DMS153 treated with DMSO at 0.1 percent for 48 hours (cell line): ENCODE results near the gene SLC2A8.
A peak's percentile ranks its signal among the peaks of the same experiment; 100 is the strongest.

Experiments
- DNase-seq: peaks from one replicate; lab custom pipeline; 2025; ENCODE audit not compliant: unreplicated experiment; lab: John Stamatoyannopoulos, UW

SLC2A8 gene, protein sequence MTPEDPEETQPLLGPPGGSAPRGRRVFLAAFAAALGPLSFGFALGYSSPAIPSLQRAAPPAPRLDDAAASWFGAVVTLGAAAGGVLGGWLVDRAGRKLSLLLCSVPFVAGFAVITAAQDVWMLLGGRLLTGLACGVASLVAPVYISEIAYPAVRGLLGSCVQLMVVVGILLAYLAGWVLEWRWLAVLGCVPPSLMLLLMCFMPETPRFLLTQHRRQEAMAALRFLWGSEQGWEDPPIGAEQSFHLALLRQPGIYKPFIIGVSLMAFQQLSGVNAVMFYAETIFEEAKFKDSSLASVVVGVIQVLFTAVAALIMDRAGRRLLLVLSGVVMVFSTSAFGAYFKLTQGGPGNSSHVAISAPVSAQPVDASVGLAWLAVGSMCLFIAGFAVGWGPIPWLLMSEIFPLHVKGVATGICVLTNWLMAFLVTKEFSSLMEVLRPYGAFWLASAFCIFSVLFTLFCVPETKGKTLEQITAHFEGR

DNA sequence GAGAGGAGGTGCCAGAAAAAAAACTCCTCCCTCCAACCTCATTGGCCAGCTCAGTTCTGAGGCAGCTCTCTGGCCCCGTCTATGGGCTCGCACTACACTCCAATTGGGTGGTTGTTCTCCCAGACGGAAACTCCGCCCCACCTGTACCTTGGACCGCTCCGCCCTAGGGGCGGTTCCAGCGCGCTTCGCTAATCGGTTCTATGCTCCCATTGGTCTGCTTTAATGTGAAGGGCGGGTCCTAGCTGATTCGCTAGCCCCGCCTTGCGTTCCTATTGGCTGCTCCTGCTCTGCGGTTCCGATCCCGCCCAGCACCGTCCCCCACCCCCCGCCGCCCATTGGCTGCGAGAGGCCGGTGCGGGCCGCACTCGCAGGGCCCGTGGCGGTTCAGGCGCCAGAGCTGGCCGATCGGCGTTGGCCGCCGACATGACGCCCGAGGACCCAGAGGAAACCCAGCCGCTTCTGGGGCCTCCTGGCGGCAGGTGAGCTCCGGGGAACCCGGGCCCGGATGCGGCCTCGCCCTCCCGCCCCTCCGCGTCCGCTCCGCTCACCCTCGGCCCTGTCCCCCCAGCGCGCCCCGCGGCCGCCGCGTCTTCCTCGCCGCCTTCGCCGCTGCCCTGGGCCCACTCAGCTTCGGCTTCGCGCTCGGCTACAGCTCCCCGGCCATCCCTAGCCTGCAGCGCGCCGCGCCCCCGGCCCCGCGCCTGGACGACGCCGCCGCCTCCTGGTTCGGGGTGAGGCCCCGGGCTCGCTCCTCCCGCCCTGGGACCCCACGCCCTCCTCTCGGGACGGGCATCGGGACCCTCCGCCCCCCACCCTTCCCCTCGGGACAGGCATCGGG is at the start of gene SLC2A8:
Gene SLC2A8 (plus strand): TSS at position 362 of the 838 bp plus-strand sequence. CDS start 62 bp downstream, at position 424.
- peak; percentile 99 for DNase-seq

DNA sequence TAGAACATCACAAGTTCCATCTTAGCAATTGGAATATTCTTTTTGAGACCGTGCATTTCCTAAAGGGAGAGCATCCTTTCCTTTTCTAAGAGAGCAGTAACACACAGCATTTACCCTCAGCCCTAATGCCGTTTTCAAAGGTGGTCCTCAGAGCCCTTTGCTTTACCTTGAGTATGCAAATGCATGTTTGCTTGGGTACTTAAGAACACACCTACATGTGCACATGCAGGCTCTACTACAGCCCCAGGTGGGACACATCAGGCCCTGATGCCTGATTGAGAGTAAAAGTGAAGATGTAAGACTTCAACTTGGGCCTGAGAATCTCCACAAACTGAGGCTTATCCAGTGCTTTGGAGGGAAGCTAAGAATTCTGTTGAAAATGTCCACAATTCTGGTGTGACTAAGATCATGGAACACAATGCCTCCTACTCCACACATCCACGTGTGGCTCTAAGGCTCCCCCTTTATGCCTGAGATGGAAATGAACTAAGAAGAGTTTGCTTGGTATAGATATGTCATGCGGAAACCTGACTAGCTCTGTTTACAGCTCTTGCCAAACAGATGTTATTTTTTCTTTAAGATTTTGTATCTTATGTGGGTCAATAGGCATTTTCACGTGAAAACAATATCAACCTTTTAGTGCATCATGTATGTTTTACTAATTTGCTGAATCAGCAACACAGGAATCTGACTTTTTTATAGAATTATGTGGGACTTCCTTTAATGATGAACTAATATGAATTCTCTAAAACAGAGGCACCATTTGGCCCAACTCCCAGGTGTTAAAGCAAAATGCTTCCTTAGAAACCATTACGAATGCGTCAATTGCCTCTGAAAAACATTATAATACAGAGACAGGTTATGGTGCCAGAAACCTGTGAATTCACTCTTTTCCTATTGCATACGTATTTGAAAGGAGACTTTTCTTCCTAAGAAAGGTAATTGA is 48.9 kb upstream of the SLC2A8 start:
- DNase-seq, result peak; percentile 40

DNA sequence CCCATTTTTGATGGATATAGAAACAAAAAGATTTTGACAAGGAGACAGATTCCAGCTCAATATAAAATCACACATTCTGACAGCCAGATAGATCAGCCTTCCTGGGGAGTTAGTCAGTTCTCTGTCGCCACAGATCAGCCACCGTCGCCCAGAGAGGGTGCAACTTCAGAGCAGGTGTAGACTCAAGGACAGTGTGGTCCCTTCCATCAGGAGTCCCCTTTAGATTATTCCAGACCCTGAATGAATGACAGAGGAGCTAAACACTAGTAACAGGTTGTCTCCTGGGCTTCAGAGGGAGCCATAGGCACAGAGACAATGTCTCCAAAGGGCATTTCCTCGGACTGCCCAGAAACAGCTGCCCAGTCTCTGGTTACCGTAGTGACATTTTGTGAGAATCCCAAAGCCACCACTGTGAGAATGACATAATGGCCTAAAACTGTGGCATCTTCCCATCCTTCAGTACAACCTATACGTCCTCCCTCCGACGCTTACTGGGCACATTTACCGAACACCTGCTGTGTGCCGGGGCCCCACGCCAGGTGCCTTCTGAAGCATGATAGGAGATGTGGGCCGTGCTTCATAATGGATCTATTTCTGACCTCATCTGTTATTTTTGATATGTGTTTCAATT is 47.4 kb upstream of the SLC2A8 start:
- DNase-seq, result no peak

DNA sequence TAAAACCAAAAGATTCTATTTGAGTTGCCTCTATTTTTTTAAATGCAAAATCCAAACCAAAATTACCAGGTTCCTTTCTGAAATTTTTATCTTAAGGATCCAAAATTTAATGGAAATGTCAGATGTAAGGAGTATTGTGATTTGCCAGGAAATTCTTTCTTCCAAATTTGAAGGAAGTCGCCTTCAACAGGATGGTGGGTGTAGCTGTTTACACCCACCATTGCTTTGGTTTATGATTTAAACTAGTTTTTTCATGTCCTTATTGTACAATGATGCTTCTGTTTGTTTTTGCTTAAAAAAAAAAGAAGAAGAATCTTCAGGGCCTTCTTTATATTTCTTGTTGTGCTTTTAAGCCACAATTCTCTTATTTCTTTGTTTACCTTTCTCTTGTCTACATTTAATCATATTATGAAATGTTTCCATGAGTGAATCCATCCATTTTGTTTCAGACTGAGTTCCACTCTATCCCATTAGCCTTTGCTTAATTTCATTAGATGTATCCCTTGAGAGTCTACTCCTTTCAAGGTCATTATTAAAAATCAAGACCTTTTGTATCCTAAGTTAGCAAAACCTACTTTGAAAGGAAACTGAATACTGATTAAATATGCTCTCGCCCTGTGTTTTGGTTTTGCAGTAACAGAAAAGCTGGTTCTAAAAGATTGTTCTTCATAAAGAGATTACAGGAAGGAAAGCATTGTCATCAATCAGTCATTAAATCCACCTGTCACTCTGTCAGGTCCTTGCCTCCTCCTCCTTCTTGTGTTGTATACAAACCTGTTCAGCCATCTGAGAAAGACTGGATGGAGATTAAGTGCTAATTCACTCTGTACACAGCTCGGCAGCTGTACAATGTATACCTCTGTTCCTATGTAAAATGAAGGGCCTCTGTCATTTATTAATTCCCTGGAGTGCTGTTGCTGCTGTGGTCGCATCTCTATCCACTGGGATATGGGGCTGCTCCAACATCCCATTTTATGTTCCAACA is 45.5 kb upstream of the SLC2A8 start:
- no peak for DNase-seq

DNA sequence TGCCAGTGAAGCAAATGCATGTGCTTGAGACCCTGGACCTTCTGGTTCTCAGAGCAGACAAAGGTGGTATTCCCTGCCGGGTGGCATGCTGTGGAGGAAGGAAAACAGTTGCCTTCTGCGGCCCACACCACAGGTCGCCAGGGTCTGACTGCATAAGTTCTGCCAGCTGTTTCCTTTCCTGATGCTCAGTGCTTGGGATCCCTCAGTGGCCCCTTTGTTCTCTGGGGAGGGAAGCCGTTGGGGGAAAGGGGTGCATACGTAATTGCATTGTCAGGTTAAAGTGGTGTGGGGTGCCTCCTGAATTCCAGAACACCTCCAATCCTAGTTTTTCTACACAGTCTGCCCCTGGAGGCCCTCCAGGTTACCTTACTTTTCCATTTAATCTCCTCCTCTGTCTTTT is 43.1 kb upstream of the SLC2A8 start:
- no peak for DNase-seq

DNA sequence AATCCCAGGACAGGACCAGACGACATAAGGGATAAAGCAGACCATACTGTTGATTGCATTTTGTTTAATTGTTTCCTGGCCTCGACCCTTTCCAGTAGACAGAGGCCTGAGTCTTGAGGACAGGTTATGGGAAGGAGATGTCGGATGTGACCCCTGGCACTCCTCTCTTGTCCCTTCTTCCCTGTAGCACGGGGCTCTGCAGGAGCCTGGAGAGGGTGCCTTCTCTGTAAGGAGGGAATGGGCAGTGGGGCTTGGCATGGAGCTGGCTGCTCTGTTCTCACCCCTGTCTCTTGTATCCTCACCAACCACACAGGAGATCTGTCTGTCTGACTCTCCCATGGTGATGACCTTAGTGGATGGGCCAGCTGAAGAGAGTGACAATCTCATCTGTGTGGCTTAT is 40.1 kb upstream of the SLC2A8 start:
- DNase-seq, result no peak

DNA sequence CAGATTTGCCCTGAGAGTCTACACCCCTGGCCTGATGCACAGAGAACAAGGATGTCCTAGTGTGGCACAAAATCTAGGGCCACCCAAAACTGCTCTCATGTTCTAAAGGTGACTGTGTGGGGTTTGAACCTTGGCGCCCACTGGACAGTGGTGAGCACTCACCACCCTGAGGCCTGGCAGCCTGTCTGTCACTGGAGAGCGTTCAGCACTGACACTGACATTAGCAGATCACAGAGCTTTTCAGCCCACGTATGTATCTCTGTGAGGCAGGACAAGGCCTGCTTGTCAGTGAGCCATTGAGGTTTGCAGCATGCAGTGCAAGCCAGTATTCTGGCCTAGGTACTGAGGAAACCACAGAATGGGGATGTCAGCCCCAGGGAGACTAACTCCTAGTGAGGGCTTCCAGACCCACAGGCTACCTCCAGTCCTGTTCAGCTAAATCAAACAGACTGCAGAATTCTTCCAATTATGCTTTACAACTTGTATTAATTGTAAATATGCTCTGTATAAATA is 38.9 kb upstream of the SLC2A8 start:
- no peak for DNase-seq

DNA sequence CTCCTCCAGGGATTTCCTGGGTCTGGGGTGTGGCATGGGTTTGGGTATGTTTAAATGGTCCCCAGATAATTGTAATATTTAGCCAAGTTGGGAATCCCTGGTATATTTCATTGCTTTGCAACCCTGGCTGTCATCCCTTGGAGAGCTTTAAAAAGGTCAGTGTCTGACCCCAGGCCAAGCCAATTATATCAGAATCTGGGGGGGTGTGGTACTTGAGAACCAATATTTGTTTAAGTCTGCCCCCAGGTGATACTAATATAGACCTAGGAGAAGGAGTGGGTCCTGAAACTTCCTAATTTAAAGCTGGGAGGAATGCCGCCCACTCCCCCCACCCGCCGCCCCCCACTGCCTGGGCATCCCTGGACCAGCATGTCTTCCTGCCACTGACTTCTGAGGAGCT is 38.2 kb upstream of the SLC2A8 start:
- no peak for DNase-seq

DNA sequence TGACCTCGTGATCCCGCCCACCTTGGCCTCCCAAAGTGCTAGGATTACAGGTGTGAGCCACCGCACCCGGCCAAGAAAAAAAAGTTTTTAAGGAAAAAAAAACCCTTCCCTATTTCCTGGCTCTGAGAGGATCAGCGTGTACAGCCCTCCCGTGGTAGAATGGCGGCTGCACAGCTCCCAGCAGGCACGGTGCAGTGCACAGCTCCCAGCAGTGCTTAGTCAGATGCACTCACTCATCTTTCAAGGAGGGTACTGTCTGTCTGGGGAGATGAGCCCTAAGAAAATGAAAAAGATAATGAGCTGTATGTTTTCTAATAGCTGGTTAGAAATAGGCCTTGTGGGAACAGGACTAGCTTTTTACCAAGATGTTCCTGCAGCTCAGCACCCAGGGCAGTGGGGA is 36.7 kb upstream of the SLC2A8 start:
- no peak for DNase-seq

DNA sequence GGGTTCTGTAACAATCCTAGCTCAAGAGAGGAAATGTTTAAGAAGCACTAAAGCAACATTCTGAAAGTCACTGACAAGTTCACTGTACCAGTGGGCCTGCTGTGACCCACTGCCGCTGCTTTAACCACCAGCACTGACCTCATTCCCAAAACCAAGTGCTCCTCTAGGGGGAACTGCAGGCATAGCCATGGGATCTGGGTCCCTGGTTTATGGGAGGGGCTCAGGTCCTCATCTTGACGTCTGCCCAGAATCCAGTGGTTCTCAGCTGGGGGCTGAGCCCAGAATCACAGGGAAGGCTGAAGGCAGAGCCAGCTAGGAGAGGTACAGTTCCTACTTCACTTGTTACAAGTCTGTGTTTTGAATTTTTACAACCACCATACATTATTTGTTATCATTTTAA is 36.1 kb upstream of the SLC2A8 start:
- DNase-seq, result no peak

DNA sequence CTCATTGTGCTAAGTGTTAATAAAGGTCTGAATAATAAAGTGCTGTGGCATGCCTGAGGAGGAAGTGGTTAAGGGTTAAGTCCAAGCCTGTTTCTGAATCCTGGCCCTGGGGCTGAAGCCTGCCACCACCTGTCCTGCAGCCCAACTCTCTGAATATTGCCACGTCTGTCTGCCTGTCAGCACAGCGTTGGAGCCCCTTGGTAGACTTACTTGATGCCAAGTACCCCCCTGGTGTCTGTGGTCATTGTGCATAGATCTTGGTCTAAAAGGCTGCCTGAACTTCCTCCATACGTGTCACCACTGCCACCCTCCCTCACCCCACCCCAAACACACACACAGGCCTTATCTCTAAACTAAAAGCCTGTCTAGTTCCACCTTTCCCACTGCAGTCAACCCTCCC is 35.4 kb upstream of the SLC2A8 start:
- no peak for DNase-seq

DNA sequence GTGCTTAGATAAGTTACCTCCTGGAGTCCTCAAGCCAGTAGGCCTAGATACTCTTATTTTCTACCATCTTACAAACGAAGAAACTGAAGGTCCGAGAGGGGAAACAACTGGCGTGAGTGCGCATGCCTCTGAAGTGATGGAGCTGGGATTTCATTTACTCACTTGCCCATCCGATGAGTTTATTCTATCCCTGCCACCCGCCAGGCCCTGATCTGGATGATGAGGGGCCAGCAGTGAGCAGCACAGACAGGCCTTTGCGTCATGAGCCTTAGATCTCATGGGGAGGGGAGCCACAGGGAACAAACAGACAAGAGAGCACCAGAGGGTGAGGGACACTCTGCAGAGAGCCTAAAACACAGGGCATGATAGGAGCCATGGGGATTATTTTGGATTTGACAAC is 34.1 kb upstream of the SLC2A8 start:
- no peak for DNase-seq

DNA sequence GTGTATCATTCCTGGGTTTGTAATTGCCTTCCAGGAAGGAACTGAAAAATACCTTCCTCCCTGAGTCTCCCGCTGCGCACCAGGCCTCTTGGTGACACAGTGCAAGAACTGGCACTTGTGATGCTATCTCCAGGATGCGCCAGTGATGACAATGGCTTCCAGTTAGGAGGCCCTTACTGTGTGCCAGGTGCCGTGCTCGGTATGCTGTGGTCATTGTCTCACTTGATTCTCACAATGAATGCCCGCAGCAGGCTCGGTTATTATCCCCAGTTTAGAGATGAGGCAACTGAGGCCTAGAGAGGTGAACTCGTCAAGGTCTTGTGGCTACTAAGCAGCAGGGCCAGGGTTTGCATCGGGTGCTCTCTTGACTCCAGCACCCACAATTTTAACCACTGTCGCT is 31.5 kb upstream of the SLC2A8 start:
- DNase-seq, result no peak

DNA sequence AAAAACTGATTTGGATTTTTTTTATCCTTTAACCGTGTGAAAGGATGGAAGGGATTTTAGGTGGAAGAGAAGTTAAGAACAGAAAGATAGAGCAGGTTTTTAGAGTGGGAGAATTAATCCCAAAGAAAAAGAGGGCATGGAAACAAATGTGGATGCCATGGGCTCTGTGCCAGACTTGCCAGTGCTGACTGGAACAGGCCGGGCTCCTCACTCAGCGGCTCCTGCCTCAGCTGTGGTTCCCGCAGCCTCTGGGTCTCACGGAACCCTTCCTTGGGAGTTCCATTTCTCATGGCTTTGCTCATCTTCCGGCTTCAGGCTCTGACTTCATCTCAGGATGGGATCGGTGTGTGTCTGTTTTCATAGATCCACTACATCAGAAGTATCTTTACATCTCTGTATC is 30.4 kb upstream of the SLC2A8 start:
- DNase-seq, result no peak

DNA sequence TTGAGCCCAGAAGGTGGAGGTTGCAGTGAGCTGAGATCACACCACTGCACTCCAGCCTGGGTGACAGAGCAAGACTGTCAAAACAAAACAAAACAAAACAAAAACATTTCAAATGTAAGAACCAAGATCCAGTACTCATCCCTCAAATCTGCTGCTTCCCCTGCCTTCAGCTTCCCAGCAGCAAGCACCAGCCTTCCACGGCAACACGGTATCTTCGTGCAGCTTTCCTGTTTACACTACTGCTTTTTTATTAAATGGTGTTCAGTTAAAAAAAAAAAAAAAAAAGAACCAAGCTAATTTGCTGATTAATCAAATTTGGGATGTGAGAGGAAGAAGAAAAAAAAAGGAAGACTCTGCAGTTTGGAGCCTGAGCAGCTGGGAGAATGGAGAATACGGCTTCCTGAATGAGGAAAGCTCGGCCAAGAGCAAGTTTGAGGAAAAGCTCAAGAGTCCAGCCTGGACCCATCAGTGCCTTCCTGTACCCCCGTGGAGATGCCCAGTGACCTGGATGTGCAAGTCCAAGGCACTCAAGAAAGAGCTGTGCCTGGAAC is 28.0 kb upstream of the SLC2A8 start:
- DNase-seq, result no peak

DNA sequence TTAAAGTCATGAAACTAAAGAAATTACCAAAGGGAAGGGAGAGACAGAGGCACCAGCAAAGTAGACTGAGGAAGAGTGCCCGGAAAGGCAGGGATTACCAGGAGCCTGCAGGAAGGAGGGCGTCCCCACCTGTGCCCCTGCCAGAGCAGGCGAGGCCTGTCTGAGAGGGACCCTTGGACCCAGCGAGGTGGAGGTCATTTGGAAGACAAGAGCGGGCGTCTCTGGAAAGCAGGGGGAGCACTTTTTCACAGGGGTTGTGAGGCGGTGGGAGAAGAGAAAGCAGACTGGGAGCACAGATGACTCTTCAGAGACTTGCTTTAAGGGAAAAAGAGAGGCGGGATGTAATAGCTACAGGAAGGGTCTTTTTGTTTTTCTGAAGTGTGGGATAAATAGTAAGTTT is 27.5 kb upstream of the SLC2A8 start:
- DNase-seq, result no peak

DNA sequence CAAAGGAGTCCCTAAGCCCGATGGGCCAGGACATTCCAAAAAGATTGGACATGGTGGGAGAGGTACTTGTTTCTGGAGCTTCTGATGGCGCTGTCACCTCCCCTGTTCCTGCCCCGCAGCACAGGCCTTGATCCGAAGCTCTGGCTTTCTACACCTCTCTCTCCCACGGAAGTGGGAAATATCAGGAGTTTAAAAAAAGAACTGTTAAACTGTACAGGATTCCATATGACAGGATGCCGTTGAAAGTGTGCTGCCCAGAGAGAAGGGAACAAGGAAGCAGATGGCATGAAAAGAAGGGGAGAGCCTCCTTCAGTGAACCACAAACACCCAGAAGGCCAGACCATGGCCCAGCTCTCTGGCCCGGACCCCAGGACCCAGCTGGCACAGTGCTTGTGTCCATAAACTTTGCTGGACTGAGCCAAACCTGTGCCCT is 26.8 kb upstream of the SLC2A8 start:
- no peak for DNase-seq

DNA sequence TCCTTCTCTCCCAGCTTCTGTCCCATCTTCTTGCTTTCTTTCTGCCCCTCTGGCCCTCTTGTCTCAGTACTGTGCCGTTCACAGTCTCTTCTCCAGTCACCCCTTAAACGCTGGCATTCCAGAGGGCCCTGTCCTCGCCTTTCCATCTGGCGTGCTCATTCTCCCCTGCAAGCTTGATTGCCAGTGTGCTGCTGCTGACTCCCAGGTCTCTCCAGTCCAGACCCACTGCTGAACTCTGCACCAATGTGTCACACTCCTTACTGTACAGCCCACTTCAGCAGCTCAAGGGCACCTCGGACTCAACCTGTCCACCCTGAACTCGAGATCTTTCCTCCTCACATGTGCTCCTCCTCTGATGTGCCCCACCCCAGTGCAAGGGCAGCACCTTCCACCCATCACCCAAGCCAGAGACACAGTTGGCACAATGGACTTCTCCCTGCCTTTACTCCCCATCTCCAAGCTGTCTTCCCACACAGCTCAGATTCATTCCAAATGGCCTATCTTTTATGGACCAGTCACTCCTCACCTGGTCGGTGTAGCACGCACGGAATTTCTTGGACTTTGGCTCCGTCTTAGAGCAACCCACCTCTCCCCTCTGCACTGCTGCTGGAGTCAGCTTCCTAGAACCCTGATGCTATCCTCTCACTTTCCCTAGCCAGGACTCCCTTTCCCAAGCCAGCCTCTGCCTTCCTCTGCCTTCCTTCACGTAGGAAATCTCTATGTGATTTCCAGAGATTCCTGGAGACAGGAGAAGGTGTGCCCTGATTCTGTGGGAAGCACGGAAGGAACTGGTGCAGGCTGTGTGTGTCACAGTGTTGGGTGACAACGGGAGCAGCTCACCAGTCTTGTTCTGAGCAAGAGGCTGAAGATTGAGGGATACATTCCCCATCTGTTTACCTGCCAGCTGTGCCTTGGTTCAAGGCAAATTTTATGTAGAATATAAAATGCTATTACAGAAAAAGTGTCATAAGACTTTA is 26.0 kb upstream of the SLC2A8 start:
- DNase-seq, result no peak
